ENCODE measurements around the gene IGFBP3. TPM values are rescaled to one million over a fixed set of nuclear protein-coding genes. Genes with fewer than 3 reads are reported as not detected.
A peak's percentile ranks its signal among the peaks of the same experiment; 100 is the strongest.

IGFBP3 gene
- polyA plus RNA-seq, 1 donor from 2014 or later, result 0.33 TPM

DNA sequence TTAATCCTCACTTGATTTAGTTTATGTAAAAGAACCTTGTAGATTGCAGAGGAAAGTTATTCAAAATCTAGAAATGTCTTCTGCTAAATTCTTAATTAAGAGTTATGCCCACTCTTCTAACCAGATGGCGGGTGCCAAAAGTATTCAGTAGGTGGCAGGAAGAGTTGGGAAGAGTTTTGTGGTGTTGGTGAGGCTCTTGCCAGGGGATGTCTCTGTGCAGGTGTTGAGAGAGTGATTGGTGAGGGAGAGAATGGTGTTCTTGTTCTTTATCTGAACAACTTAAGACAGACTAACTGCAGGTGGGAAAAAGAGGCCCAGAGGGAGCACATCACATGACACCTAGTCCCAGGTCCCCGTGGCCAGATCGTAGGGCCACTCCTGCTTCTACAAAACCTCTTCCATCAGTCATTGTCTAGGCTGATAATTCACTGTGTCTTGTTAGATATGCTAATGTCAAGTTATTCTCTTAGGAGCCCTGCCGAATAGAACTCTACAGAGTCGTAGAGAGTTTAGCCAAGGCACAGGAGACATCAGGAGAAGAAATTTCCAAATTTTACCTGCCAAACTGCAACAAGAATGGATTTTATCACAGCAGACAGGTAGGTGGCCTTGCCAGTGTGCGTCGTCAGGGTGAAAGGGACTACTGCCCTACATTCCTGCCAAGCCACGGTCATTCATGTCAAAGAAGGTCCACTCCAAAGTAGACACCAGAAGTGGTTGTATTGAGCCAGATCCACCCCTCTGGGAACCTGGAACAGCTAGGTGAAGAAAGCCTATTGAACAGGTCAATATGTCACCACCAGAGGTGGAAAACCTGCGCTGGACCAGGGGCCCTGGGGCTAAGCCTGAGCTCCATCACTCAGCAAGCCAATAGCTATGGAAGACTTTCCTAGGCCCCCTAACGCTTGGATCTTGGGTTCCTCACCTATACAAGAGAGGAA, 29.3 kb downstream of the IGFBP3 start:
- Mint-ChIP-seq H3K9me3 (no peaks in the 10 kb centered on the region), H3K4me3 (no peak overlapping the region), H3K36me3 (no peaks in the 10 kb centered on the region), H3K4me1 (peaks cover 0 to 6% (median 2%) of the 10 kb centered on the region in 3 donors), H3K27ac (no peak overlapping the region), H3K27me3 (peaks cover 44% of the 10 kb centered on the region)

DNA sequence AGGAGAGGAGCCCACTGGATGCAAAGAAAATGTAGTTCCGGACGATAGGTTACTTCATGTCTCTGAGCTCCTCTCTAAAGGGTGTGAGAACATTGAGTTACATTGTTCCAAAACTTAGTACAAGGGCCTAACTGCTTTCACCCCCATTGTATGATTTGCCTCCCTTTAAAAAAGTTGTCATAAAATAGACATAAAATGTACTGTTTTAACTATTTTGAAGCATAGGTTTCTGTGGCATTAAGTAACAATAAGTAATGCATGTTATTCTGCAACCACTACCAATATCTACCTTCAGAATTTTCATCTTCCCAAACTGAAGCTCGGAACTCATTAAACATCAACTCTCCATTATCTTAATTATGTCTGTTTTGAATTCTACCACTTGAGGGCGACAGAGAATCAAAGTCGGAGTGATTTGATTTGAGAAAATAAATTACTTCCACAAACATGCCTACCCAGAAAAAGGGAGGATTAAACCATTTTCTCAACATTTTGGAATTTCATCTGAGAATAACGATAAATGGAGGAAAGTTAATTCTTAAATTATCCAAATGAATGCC, 30.1 kb downstream of the IGFBP3 start:
- H3K36me3 Mint-ChIP-seq, result no peaks in the 10 kb centered on the region
- no peak overlapping the region for H3K27ac Mint-ChIP-seq
- H3K27me3 Mint-ChIP-seq, result peaks cover 41% of the 10 kb centered on the region
- no peak overlapping the region for H3K4me3 Mint-ChIP-seq
- peaks cover 0 to 6% (median 2%) of the 10 kb centered on the region in 3 donors for H3K4me1 Mint-ChIP-seq
- no peaks in the 10 kb centered on the region for H3K9me3 Mint-ChIP-seq

GRCh38 chr7:45890125-45890901, 30.8 kb downstream of the IGFBP3 start:
- no peaks in the 10 kb centered on the region for H3K9me3 Mint-ChIP-seq
- no peak overlapping the region for H3K27ac Mint-ChIP-seq
- H3K36me3 Mint-ChIP-seq, result no peaks in the 10 kb centered on the region
- H3K4me1 Mint-ChIP-seq, result peaks cover 0 to 6% (median 2%) of the 10 kb centered on the region in 3 donors
- H3K4me3 Mint-ChIP-seq, result no peak overlapping the region
- peaks cover 38% of the 10 kb centered on the region for H3K27me3 Mint-ChIP-seq

DNA sequence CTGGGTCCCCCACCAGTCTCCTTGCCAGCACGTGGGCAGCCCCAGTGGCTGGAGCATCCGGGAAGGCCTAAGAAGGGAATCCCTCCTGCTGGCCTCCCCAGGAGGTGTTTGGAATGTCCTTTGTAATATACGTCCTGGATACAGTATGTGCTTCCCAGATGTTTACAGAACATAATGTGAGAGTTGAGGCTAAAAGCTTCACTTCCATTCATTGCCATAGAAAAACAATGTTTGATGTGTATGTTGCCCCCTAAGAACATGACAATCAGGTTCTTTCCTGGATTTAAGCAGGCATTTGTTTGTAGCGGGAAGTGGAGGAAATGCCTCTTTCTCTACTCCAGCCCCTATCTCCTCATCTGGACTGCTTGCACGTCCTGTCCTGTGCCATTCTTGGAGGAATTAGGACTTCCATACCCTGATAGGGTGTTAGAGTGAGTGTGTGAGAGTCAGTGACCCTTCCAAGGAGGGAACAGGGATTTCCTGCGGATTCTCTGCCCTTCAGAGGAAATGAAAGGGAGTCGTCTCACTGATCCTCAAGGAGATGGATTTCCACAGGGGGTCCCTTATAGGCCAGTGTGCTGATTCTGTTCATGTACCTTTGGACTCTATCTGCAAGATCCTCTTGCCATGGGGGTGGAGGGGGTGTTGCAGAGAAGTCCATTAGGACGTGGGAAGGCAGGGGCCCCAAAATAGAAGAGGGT, 31.6 kb downstream of the IGFBP3 start:
- peaks cover 0 to 6% (median 2%) of the 10 kb centered on the region in 3 donors for H3K4me1 Mint-ChIP-seq
- no peak overlapping the region for H3K27ac Mint-ChIP-seq
- H3K4me3 Mint-ChIP-seq, result peak overlapping the region in 1 of 4 donors; percentile 28
- H3K27me3 Mint-ChIP-seq, result peaks cover 39% of the 10 kb centered on the region
- H3K9me3 Mint-ChIP-seq, result no peaks in the 10 kb centered on the region
- H3K36me3 Mint-ChIP-seq, result peaks cover 1% of the 10 kb centered on the region

- H3K9me3 Mint-ChIP-seq, result no peaks in the 10 kb centered on the region
- H3K4me3 Mint-ChIP-seq, result no peak overlapping the region
- H3K36me3 Mint-ChIP-seq, result peaks cover 2% of the 10 kb centered on the region
- peaks cover 0 to 6% (median 2%) of the 10 kb centered on the region in 3 donors for H3K4me1 Mint-ChIP-seq
- peaks cover 36% of the 10 kb centered on the region for H3K27me3 Mint-ChIP-seq
- no peak overlapping the region for H3K27ac Mint-ChIP-seq
Observed at GRCh38 chr7:45888993-45889366, 32.1 kb downstream of the IGFBP3 start.

GRCh38 chr7:45888185-45888992, 32.7 kb downstream of the IGFBP3 start, which contains the start of gene IGFBP1:
Gene IGFBP1 (plus strand): TSS chr7:45888488. CDS start chr7:45888653, 165 bp downstream.
- peaks cover 32% of the 10 kb centered on the region for H3K27me3 Mint-ChIP-seq
- H3K9me3 Mint-ChIP-seq, result no peaks in the 10 kb centered on the region
- no peak within 1 kb of the TSS for H3K4me3 Mint-ChIP-seq

DNA sequence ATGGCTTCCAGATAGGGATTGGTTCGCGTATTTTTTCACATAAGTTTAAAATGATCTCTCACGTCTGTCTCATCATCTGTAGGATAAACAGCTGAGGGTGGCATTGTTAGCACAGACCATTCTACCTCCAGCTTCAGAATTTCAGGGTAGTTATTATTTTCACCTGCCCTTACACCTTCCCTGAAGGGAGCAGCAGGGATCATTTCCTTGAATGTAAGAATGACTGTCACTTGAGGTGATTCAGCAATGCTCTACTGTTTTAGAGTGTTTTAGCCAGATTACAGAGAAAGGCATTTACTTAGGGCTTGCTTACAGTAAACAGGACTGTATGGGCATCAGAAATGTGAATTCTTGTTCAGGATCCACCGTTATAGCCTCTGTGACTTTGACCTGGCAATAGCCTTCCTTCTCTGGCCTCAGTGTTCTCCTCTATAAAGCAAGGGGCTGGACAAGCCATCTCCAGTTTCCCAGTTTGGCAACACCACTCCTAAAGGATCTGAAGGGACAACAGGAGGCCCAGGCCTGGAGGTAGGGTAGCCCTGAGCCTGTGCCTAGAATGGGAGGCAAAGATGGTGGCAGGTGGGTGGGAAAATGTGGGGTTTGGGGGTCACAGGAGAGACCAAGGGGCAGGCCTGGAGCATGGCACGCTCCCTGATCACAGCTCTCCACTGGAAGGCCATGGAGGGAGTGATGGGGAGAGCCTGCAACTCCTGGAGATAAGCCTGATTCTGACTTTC, 34.0 kb downstream of the IGFBP3 start:
- peaks cover 0 to 6% (median 2%) of the 10 kb centered on the region in 3 donors for H3K4me1 Mint-ChIP-seq
- peaks cover 2% of the 10 kb centered on the region for H3K36me3 Mint-ChIP-seq
- H3K4me3 Mint-ChIP-seq, result no peak overlapping the region
- no peak overlapping the region for H3K27ac Mint-ChIP-seq
- no peaks in the 10 kb centered on the region for H3K9me3 Mint-ChIP-seq
- H3K27me3 Mint-ChIP-seq, result peaks cover 32% of the 10 kb centered on the region

More at GRCh38 chr7:45888185-45888992, 32.7 kb downstream of the IGFBP3 start, which contains the start of gene IGFBP1:
- no peak within 1 kb of the TSS for H3K27ac Mint-ChIP-seq
- peaks cover 0 to 6% (median 2%) of the 10 kb centered on the region in 3 donors for H3K4me1 Mint-ChIP-seq
- H3K36me3 Mint-ChIP-seq, result peaks cover 2% of the 10 kb centered on the region

- Mint-ChIP-seq H3K4me3 (no peak overlapping the region), H3K27me3 (peaks cover 27% of the 10 kb centered on the region), H3K4me1 (no peaks in the 10 kb centered on the region), H3K27ac (no peak overlapping the region), H3K9me3 (no peaks in the 10 kb centered on the region), H3K36me3 (peaks cover 2% of the 10 kb centered on the region)
Observed at GRCh38 chr7:45885264-45885882, 35.7 kb downstream of the IGFBP3 start.

DNA sequence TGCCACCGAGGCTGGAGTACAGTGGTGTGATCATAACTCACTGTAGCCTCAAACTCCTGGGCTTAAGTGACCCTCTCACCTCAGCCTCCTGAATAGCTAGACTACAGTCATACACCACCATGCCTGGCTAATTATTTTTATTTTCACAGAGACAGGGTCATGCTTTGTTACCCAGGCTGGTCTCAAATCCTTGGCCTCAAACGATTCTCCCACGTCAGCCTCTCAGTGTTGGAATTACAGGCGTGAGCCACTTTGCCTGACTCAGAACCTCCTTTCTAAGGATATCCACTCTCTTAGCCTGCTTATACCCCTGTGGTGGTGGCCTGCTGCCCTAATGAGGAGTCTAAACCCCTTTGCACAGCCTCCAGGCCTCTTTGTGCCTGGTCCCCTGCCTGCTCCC, 36.9 kb downstream of the IGFBP3 start:
- H3K4me1 Mint-ChIP-seq, result no peaks in the 10 kb centered on the region
- H3K9me3 Mint-ChIP-seq, result peaks cover 0 to 3% (median 0%) of the 10 kb centered on the region in 3 donors
- peaks cover 2% of the 10 kb centered on the region for H3K36me3 Mint-ChIP-seq
- peaks cover 20% of the 10 kb centered on the region for H3K27me3 Mint-ChIP-seq
- H3K4me3 Mint-ChIP-seq, result no peak overlapping the region
- no peak overlapping the region for H3K27ac Mint-ChIP-seq

GRCh38 chr7:45882465-45882810, 38.6 kb downstream of the IGFBP3 start:
- H3K27ac Mint-ChIP-seq, result no peak overlapping the region
- H3K27me3 Mint-ChIP-seq, result peaks cover 9% of the 10 kb centered on the region
- H3K9me3 Mint-ChIP-seq, result peaks cover 0 to 12% (median 8%) of the 10 kb centered on the region in 3 donors
- H3K36me3 Mint-ChIP-seq, result peaks cover 4% of the 10 kb centered on the region
- no peak overlapping the region for H3K4me3 Mint-ChIP-seq
- no peaks in the 10 kb centered on the region for H3K4me1 Mint-ChIP-seq

GRCh38 chr7:45881759-45882464, 39.2 kb downstream of the IGFBP3 start:
- H3K9me3 Mint-ChIP-seq, result peaks cover 0 to 17% (median 10%) of the 10 kb centered on the region in 3 donors
- no peak overlapping the region for H3K27ac Mint-ChIP-seq
- peaks cover 4% of the 10 kb centered on the region for H3K36me3 Mint-ChIP-seq
- H3K27me3 Mint-ChIP-seq, result peaks cover 7% of the 10 kb centered on the region
- H3K4me3 Mint-ChIP-seq, result no peak overlapping the region
- no peaks in the 10 kb centered on the region for H3K4me1 Mint-ChIP-seq

DNA sequence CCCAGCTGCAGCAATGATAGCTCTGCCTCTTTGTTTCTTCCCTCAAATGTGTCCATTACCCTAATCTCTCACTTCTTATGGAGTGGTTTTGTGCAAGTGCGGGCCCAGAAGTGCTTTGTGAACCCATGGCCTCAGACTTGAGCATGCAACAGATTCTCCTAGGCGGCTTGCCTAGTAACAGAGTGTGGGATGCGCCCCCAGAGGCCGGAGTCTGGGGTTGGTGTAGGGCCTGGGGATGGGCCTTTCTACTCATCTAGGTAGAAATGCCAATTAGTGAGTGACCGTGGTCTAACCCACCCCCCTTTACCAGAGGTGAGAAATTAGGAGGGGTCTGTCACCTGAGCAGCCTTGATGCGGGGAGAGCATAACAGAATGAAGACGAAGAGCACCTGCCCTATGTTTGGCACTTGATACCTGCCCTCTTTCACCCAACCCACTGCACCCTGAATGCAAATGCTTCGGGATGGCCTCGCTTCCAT, 39.8 kb downstream of the IGFBP3 start:
- H3K4me1 Mint-ChIP-seq, result no peaks in the 10 kb centered on the region
- no peak overlapping the region for H3K27ac Mint-ChIP-seq
- H3K36me3 Mint-ChIP-seq, result peaks cover 4% of the 10 kb centered on the region
- H3K9me3 Mint-ChIP-seq, result peaks cover 0 to 17% (median 10%) of the 10 kb centered on the region in 3 donors
- H3K27me3 Mint-ChIP-seq, result peaks cover 7% of the 10 kb centered on the region
- no peak overlapping the region for H3K4me3 Mint-ChIP-seq
